H1 (cell line): ENCODE measurements around the gene HDAC7. TPM values are rescaled to one million over a fixed set of nuclear protein-coding genes. Genes with fewer than 3 reads are reported as not detected.

Source experiments
- CTCF ChIP-seq, 3 experiments: IDR thresholded peaks; 1 replicate in 2 of 3; 2 replicates in 1 of 3; pipeline versions ENCODE4 v1.5.1 to v1.6.1; 2011; ENCODE audit warnings: low read length in 3 of 3, mild to moderate bottlenecking in 3 of 3, inconsistent platforms in 2 of 3, low read depth in 1 of 3, moderate library complexity in 1 of 3; ENCODE audit not compliant: insufficient read depth in 1 of 3; ENCODE audit errors: control extremely low read depth in 1 of 3
- polyA plus RNA-seq, 7 experiments: library from polyadenylated mRNA; depleted of rRNA in 3 of 7; stranded (reverse) in 5 of 7; unstranded in 2 of 7; fragments of >200 nt in 5 of 7; fragments of 200-250 nt in 2 of 7; gene quantifications; 1 replicate in 5 of 7; 2 replicates in 1 of 7; 4 replicates in 1 of 7; pipeline versions ENCODE4 v1.2.1 to v1.2.3, GENCODE V29; 2011 to 2013; ENCODE audit warnings: missing spikeins in 2 of 7, mixed read lengths in 2 of 7
- total RNA-seq: library from RNA; stranded (reverse); fragmentation: NEBNext Ultra II Directional; extraction: Animal tissue kit (Norgen Biotek cat#: 25700); gene quantifications from 2 replicates; pipeline ENCODE4 v1.2.1, GENCODE V29; 2021

The HDAC7 gene
- total and polyA plus RNA-seq, 2 of the 8 experiments (the other 6 are each of a cell fraction or from before 2014, with no cell fraction given), result 25.5 to 84.9 TPM

- TF ChIP-seq CTCF (IDR thresholded peaks at IDR 0.05; ENCODE audit: control extremely low read depth in 1 of 3, insufficient read depth in 1 of 3, low read depth in 1 of 3, low read length in 3 of 3), result no peak
Measured at GRCh38 chr12:47736877-47737676, 82.6 kb downstream of the HDAC7 start (continued).
